ENCODE data around the gene RCAN1. TPM values are rescaled to one million over a fixed set of nuclear protein-coding genes. Genes with fewer than 3 reads are reported as not detected.

The RCAN1 gene
- total RNA-seq, 2 experiments from 2014 or later, result 1.1 to 1.5 TPM

GRCh38 chr21:34501716-34502115 lies 113.2 kb downstream of the RCAN1 start:
- ChIA-PET CTCF (no interaction called here), POLR2A (no interaction called here)
- Histone ChIP-seq H3K36me3 (ENCODE audit: insufficient read depth, low read length) (no peaks in the 10 kb centered on the region), H3K27me3 (ENCODE audit: control insufficient read depth in 1 of 2, insufficient read depth in 2 of 2, low read length in 2 of 2) (peaks cover 0 to 10% of the 10 kb centered on the region in 2 experiments), H3K27ac (ENCODE audit: low read depth in 1 of 2, low read length in 2 of 2) (no peak overlapping the region), H3K4me3 (ENCODE audit: low read length) (no peak overlapping the region), H3K4me1 (ENCODE audit: insufficient read depth, low read length) (no peaks in the 10 kb centered on the region), H3K9me3 (ENCODE audit: control insufficient read depth in 1 of 2, insufficient read depth in 1 of 2, low read length in 2 of 2) (peaks cover 4 to 21% of the 10 kb centered on the region in 2 experiments)
- no peaks in the 10 kb centered on the region for H3K4me1 Mint-ChIP-seq (ENCODE audit: low read depth)
- H3K27ac Mint-ChIP-seq, result no peak overlapping the region
- H3K4me3 Mint-ChIP-seq, result no peak overlapping the region
- no peak for TF ChIP-seq CTCF (IDR thresholded peaks at IDR 0.05)
- no peak for ATAC-seq (ENCODE audit: poor library complexity)
- peaks cover 4% of the 10 kb centered on the region for H3K36me3 Mint-ChIP-seq (ENCODE audit: low read depth)
- H3K9me3 Mint-ChIP-seq, result peaks cover 7% of the 10 kb centered on the region
- DNase-seq, result no peak
- H3K27me3 Mint-ChIP-seq, result peaks cover 19% of the 10 kb centered on the region
- intact Hi-C loops (cut with DNase I, micrococcal nuclease), result no loop called here

DNA sequence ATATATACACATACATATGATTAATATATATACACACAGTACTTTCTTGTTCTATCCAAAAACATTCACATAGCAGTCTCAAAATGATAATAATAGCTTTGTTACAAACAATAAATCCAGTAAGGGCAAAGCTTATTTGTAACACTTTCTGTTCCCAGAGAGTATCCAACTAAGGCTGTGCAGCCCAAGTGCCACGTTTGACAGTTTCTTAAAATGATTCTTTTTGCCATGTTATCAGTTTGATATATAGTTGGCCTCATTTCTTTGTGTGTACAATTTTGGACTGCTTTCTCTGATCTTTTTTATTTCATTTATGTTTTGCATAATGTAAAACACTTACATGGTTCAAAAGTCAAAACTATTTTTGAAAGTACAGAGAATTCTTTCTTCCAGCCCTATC lies 114.7 kb downstream of the RCAN1 start:
- Histone ChIP-seq H3K4me1 (ENCODE audit: insufficient read depth, low read length) (no peaks in the 10 kb centered on the region), H3K27me3 (ENCODE audit: control insufficient read depth in 1 of 2, insufficient read depth in 2 of 2, low read length in 2 of 2) (peaks cover 0 to 10% of the 10 kb centered on the region in 2 experiments), H3K9me3 (ENCODE audit: control insufficient read depth in 1 of 2, insufficient read depth in 1 of 2, low read length in 2 of 2) (peaks cover 9 to 22% of the 10 kb centered on the region in 2 experiments), H3K4me3 (ENCODE audit: low read length) (no peak overlapping the region), H3K27ac (ENCODE audit: low read depth in 1 of 2, low read length in 2 of 2) (no peak overlapping the region), H3K36me3 (ENCODE audit: insufficient read depth, low read length) (no peaks in the 10 kb centered on the region)
- Mint-ChIP-seq H3K9me3 (peaks cover 10% of the 10 kb centered on the region), H3K27me3 (peaks cover 21% of the 10 kb centered on the region), H3K4me3 (no peak overlapping the region), H3K4me1 (ENCODE audit: low read depth) (no peaks in the 10 kb centered on the region), H3K27ac (no peak overlapping the region), H3K36me3 (ENCODE audit: low read depth) (peaks cover 6% of the 10 kb centered on the region)
- intact Hi-C loops (cut with DNase I, micrococcal nuclease), result no loop called here
- ChIA-PET POLR2A (no interaction called here), CTCF (no interaction called here)
- TF ChIP-seq CTCF (IDR thresholded peaks at IDR 0.05), result no peak
- ATAC-seq (ENCODE audit: poor library complexity) (no peak), DNase-seq (no peak)

GRCh38 chr21:34499116-34499515 lies 115.8 kb downstream of the RCAN1 start:
- POLR2A ChIA-PET, result no interaction called here
- no peak overlapping the region for H3K27ac ChIP-seq (ENCODE audit: low read depth in 1 of 2, low read length in 2 of 2)
- no peak for TF ChIP-seq CTCF (IDR thresholded peaks at IDR 0.05)
- CTCF ChIA-PET, result no interaction called here
- no peaks in the 10 kb centered on the region for H3K4me1 ChIP-seq (ENCODE audit: insufficient read depth, low read length)
- Mint-ChIP-seq H3K4me1 (ENCODE audit: low read depth) (no peaks in the 10 kb centered on the region), H3K27me3 (peaks cover 16% of the 10 kb centered on the region), H3K9me3 (peaks cover 10% of the 10 kb centered on the region), H3K27ac (no peak overlapping the region), H3K4me3 (no peak overlapping the region), H3K36me3 (ENCODE audit: low read depth) (peaks cover 6% of the 10 kb centered on the region)
- no peaks in the 10 kb centered on the region for H3K36me3 ChIP-seq (ENCODE audit: insufficient read depth, low read length)
- H3K27me3 ChIP-seq (ENCODE audit: control insufficient read depth in 1 of 2, insufficient read depth in 2 of 2, low read length in 2 of 2), result peaks cover 0 to 10% of the 10 kb centered on the region in 2 experiments
- intact Hi-C loops (cut with DNase I, micrococcal nuclease), result no loop called here
- no peak overlapping the region for H3K4me3 ChIP-seq (ENCODE audit: low read length)
- peaks cover 9 to 22% of the 10 kb centered on the region in 2 experiments for H3K9me3 ChIP-seq (ENCODE audit: control insufficient read depth in 1 of 2, insufficient read depth in 1 of 2, low read length in 2 of 2)
- ATAC-seq (ENCODE audit: poor library complexity) (no peak), DNase-seq (no peak)

All from CD4-positive, alpha-beta T cell (primary cell).